Bronchial epithelial cell (primary cell): ENCODE measurements around the gene GRIP2. TPM values are rescaled to one million over a fixed set of nuclear protein-coding genes. Genes with fewer than 3 reads are reported as not detected.

Experiments used
- DNase-seq: peaks from one replicate; pipeline ENCODE4 v3.0.0-alpha.2; 2010; ENCODE audit warnings: low read depth
- FAIRE-seq: peaks from 2 replicates; lab custom pipeline; 2011; peaks lifted over from hg19 to GRCh38; lab: Jason Lieb, UNC
- H3K27me3 ChIP-seq: 2 replicates; pipeline ENCODE4 v1.5.1; 2011; ENCODE audit warnings: low read length; ENCODE audit not compliant: control insufficient read depth, insufficient read depth
- H3K36me3 ChIP-seq: 2 replicates; pipeline ENCODE4 v1.5.1; 2011; ENCODE audit warnings: low read length; ENCODE audit not compliant: control insufficient read depth, insufficient read depth
- H3K4me3 ChIP-seq: 2 replicates; pipeline ENCODE4 v1.5.1; 2011; ENCODE audit warnings: mild to moderate bottlenecking, low read depth, low read length, control low read depth
- total RNA-seq: library from RNA; depleted of rRNA; stranded (reverse); fragments of >200 nt; gene quantifications from 2 replicates; pipeline ENCODE4 v1.2.1, GENCODE V29; 2014
- TF ChIP-seq, protein P1 (sequence below): IDR thresholded peaks from 2 replicates; pipeline ENCODE4 v1.5.1; 2011; ENCODE audit warnings: mild to moderate bottlenecking, moderate library complexity, low read length, control low read depth, inconsistent platforms; ENCODE audit not compliant: insufficient read depth, severe bottlenecking

Gene GRIP2
- total RNA-seq, 1 donor from 2014 or later, result under 0.01 TPM

GRCh38 chr3:14553871-14554270 lies 13.7 kb upstream of the GRIP2 start:
- FAIRE-seq (no peak), DNase-seq (no peak)
- H3K4me3 ChIP-seq, result no peak overlapping the region
- TF ChIP-seq, protein P1, sequence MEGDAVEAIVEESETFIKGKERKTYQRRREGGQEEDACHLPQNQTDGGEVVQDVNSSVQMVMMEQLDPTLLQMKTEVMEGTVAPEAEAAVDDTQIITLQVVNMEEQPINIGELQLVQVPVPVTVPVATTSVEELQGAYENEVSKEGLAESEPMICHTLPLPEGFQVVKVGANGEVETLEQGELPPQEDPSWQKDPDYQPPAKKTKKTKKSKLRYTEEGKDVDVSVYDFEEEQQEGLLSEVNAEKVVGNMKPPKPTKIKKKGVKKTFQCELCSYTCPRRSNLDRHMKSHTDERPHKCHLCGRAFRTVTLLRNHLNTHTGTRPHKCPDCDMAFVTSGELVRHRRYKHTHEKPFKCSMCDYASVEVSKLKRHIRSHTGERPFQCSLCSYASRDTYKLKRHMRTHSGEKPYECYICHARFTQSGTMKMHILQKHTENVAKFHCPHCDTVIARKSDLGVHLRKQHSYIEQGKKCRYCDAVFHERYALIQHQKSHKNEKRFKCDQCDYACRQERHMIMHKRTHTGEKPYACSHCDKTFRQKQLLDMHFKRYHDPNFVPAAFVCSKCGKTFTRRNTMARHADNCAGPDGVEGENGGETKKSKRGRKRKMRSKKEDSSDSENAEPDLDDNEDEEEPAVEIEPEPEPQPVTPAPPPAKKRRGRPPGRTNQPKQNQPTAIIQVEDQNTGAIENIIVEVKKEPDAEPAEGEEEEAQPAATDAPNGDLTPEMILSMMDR, result no peak
- H3K27me3 ChIP-seq, result peaks cover 10% of the 10 kb centered on the region
- no peaks in the 10 kb centered on the region for H3K36me3 ChIP-seq

DNA sequence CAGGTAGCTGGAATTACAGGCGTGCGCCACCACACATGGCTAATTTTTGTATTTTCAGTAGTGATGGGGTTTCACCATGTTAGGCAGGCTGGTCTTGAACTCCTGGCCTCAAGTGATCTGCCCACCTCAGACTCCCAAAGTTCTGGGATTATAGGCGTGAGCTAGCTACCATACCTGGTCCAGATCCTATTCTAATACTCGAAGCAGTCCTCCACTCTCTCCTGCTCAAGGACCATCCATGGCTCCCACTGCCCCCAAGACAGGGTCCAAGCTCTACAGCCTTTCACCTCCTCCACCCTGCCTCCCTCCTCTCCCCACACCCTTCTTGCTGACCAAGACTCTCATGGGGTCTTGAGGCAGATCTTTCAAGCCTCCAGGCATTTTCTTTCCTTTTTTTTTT lies 12.6 kb upstream of the GRIP2 start:
- Histone ChIP-seq H3K27me3 (peaks cover 12% of the 10 kb centered on the region), H3K4me3 (no peak overlapping the region), H3K36me3 (no peaks in the 10 kb centered on the region)
- DNase-seq (no peak), FAIRE-seq (no peak)
- TF ChIP-seq, protein P1, result no peak

GRCh38 chr3:14552041-14552648 lies 12.0 kb upstream of the GRIP2 start:
- Histone ChIP-seq H3K27me3 (peaks cover 11% of the 10 kb centered on the region), H3K36me3 (no peaks in the 10 kb centered on the region), H3K4me3 (no peak overlapping the region)
- no peak for FAIRE-seq
- no peak for DNase-seq
- TF ChIP-seq, protein P1, result no peak

GRCh38 chr3:14550651-14551611 lies 10.8 kb upstream of the GRIP2 start:
- Histone ChIP-seq H3K4me3 (no peak overlapping the region), H3K36me3 (no peaks in the 10 kb centered on the region), H3K27me3 (peaks cover 9% of the 10 kb centered on the region)
- FAIRE-seq (no peak), DNase-seq (peak; percentile 11)
- TF ChIP-seq, protein P1, result no peak

DNA sequence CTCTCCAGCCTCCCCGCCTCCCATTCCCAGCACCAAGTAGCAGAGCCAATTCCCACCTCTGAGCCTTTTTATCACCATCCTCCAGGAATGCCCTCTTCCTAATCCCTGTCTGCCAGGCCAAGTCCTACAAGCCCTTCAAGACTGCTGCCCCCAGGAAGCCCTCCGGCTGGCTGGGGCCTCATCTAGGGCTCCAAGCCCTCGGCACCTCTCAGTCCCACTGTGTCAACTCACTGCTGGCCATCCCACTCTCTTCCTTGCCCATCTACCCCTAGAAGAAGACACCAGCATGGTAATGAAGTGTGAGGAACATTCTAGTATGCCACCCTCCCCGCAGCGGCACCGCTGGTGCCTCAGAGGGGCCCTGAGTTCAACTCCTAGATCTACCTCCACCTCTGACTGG lies 10.0 kb upstream of the GRIP2 start:
- DNase-seq (no peak), FAIRE-seq (no peak)
- no peak overlapping the region for H3K4me3 ChIP-seq
- TF ChIP-seq, protein P1, result no peak
- H3K36me3 ChIP-seq, result no peaks in the 10 kb centered on the region
- H3K27me3 ChIP-seq, result peaks cover 5% of the 10 kb centered on the region
